Measurements from ENCODE around the gene ZC3H13. TPM values are rescaled to one million over a fixed set of nuclear protein-coding genes. Genes with fewer than 3 reads are reported as not detected.

The ZC3H13 gene
- total RNA-seq, 1 experiment from 2014 or later, result 61.9 TPM

GRCh38 chr13:46015366-46015765 lies 37.2 kb downstream of the ZC3H13 start:
- H3K27me3 ChIP-seq (ENCODE audit: insufficient read depth, low read length), result no peaks in the 10 kb centered on the region
- H3K9ac ChIP-seq (ENCODE audit: extremely low read depth, insufficient read length, low read length), result no peak overlapping the region
- no peak overlapping the region for H2BK15ac ChIP-seq (ENCODE audit: low read depth, low read length)
- no peaks in the 10 kb centered on the region for H3K79me2 ChIP-seq (ENCODE audit: insufficient read depth, low read length)
- H3K79me1 ChIP-seq (ENCODE audit: insufficient read depth, low read depth, low read length, poor library complexity, severe bottlenecking), result no peaks in the 10 kb centered on the region
- no peaks in the 10 kb centered on the region for H4K20me1 ChIP-seq (ENCODE audit: control insufficient read depth, insufficient read depth, insufficient read length)
- H2BK5ac ChIP-seq (ENCODE audit: insufficient read length, low read length), result no peak overlapping the region
- no peak overlapping the region for H2AFZ ChIP-seq (ENCODE audit: low read length)
- Mint-ChIP-seq H3K9me3 (no peaks in the 10 kb centered on the region), H3K27ac (no peak overlapping the region), H3K4me1 (no peaks in the 10 kb centered on the region), H3K4me3 (no peak overlapping the region), H3K36me3 (ENCODE audit: insufficient read depth in 1 of 3, low read depth in 3 of 3) (peaks cover 7 to 36% (median 22%) of the 10 kb centered on the region in 3 experiments; a peak in 6 of 7 replicates), H3K27me3 (ENCODE audit: low read depth) (no peaks in the 10 kb centered on the region)
- H3K23ac ChIP-seq (ENCODE audit: insufficient read length, low read depth, low read length), result no peak overlapping the region
- H2BK12ac ChIP-seq (ENCODE audit: insufficient read length, low read depth, low read length), result no peak overlapping the region
- no peaks in the 10 kb centered on the region for H3K23me2 ChIP-seq (ENCODE audit: insufficient read length, low read depth, low read length, poor library complexity, severe bottlenecking)
- no peaks in the 10 kb centered on the region for H3K9me3 ChIP-seq (ENCODE audit: control insufficient read depth, low read depth, low read length)
- no peak overlapping the region for H4K5ac ChIP-seq (ENCODE audit: insufficient read length, low read depth, low read length)
- no peak overlapping the region for H3K27ac ChIP-seq (ENCODE audit: insufficient read length, low read depth, low read length)
- no peak overlapping the region for H4K8ac ChIP-seq (replicated peaks; ENCODE audit: insufficient read length, low read depth, low read length)
- H3K4me1 ChIP-seq (ENCODE audit: insufficient read depth, low read length), result no peaks in the 10 kb centered on the region
- no peak overlapping the region for H3K4ac ChIP-seq (ENCODE audit: low read depth, low read length)
- no peak overlapping the region for H4K91ac ChIP-seq (ENCODE audit: insufficient read length, low read depth, low read length)
- no peak overlapping the region for H2BK120ac ChIP-seq (ENCODE audit: low read depth, low read length, poor library complexity, severe bottlenecking)
- H3K18ac ChIP-seq (ENCODE audit: insufficient read length, low read depth, low read length), result no peak overlapping the region
- no peak overlapping the region for H3T11ph ChIP-seq (ENCODE audit: low read length)
- TF ChIP-seq CTCF (conservative IDR thresholded peaks at IDR 0.05), result no peak
- H2BK20ac ChIP-seq (ENCODE audit: low read depth, low read length, poor library complexity, severe bottlenecking), result no peak overlapping the region
- no CpG with 5 or more reads among the region's 3 CpGs for WGBS (ENCODE audit: extremely low coverage, insufficient read length, low lambda C conversion rate)
- no peak overlapping the region for H3K14ac ChIP-seq (ENCODE audit: insufficient read depth, low read length)
- no peak for DNase-seq
- no peak overlapping the region for H2AK5ac ChIP-seq (ENCODE audit: insufficient read length, low read length)
- no peak overlapping the region for H3K4me2 ChIP-seq (ENCODE audit: insufficient read depth, insufficient read length, low read length)
- H3K56ac ChIP-seq (ENCODE audit: insufficient read length, low read depth, low read length), result no peak overlapping the region

Data from H9 (cell line).